HepG2 (cell line): ENCODE measurements around the gene MRPS11. TPM values are rescaled to one million over a fixed set of nuclear protein-coding genes. Genes with fewer than 3 reads are reported as not detected.

ENCODE experiments used
- ATAC-seq: fragments of 200-7000 bp; cut with Tn5 transposase; 3 replicates; pipeline ENCODE4 v1.9.1; 2020; ENCODE audit warnings: mild to moderate bottlenecking, moderate library complexity
- BruUV-seq: library from RNA; stranded (reverse); fragments of 400-500 nt; replicated peaks from 2 replicates; lab custom pipeline; 2021; lab: Mats Ljungman, UMichigan
- CTCF ChIA-PET: fragments of 300-600 bp; formaldehyde crosslinking; extraction: SDS; loops from one replicate; lab custom pipeline; 2021; ENCODE audit warnings: low total read pairs, inconsistent platforms, low intra/inter-chr PET ratio; lab: Yijun Ruan, JAX
- POLR2A ChIA-PET: fragments of 350-600 bp; sonication (Branson Sonifier 250); formaldehyde crosslinking; loops from one replicate; lab custom pipeline; 2020; ENCODE audit warnings: antibody characterized with exemption, inconsistent platforms; lab: Yijun Ruan, JAX
- DNase-seq: peaks from one replicate; pipeline ENCODE4 v3.0.0-alpha.2; 2015; ENCODE audit warnings: low spot score
- FAIRE-seq: peaks from 3 replicates; lab custom pipeline; 2011; peaks lifted over from hg19 to GRCh38; lab: Jason Lieb, UNC
- H2AFZ ChIP-seq: one replicate; pipeline ENCODE4 v1.6.1; 2011; ENCODE audit warnings: low read length, inconsistent platforms
- H3K27ac ChIP-seq: fragments of 300-600 bp; 3 replicates; pipeline ENCODE4 v1.8.0; 2011; ENCODE audit warnings: mixed run types, mild to moderate bottlenecking, mixed read lengths, low read length, inconsistent platforms; ENCODE audit not compliant: insufficient read depth; ENCODE audit errors: extremely low read length
- H3K27me3 ChIP-seq, 2 experiments: fragments of 200-600 bp in 1 of 2; 2 replicates in 1 of 2; 3 replicates in 1 of 2; pipeline versions ENCODE4 v1.6.0 to v1.8.0; 2011; ENCODE audit warnings: low read length in 2 of 2, mild to moderate bottlenecking in 2 of 2, moderate library complexity in 2 of 2, inconsistent platforms in 1 of 2; ENCODE audit not compliant: insufficient read depth in 2 of 2, control insufficient read depth in 1 of 2
- H3K36me3 ChIP-seq, 2 experiments: fragments of 200-600 bp in 1 of 2; replicated peaks in 1 of 2; 2 replicates in 1 of 2; 3 replicates in 1 of 2; pipeline versions ENCODE4 v1.5.1 to v1.8.0; 2011; ENCODE audit warnings: low read length in 2 of 2, inconsistent platforms in 1 of 2; ENCODE audit not compliant: insufficient read depth in 2 of 2, control insufficient read depth in 1 of 2
- H3K4me1 ChIP-seq: 2 replicates; pipeline ENCODE4 v1.5.1; 2012; ENCODE audit warnings: low read length, inconsistent platforms; ENCODE audit not compliant: insufficient read depth
- H3K4me2 ChIP-seq: 2 replicates; pipeline ENCODE4 v1.6.0; 2011; ENCODE audit warnings: low read depth, low read length, inconsistent platforms
- H3K4me3 ChIP-seq, 3 experiments: fragments of 200-600 bp in 1 of 3; sonication (generic), shearing (Covaris generic) in 1 of 3; replicated peaks in 1 of 3; 2 replicates each; pipeline ENCODE4 v1.5.1; 2011 to 2016; ENCODE audit warnings: low read length in 3 of 3, inconsistent platforms in 2 of 3, low read depth in 2 of 3, mild to moderate bottlenecking in 2 of 3, control low read depth in 1 of 3, mixed read lengths in 1 of 3; ENCODE audit not compliant: insufficient read depth in 1 of 3
- H3K79me2 ChIP-seq: one replicate; pipeline ENCODE4 v1.6.1; 2011; ENCODE audit warnings: low read length, inconsistent platforms; ENCODE audit not compliant: insufficient read depth
- H3K9ac ChIP-seq: 2 replicates; pipeline ENCODE4 v1.6.0; 2011; ENCODE audit warnings: mild to moderate bottlenecking, low read depth, low read length, inconsistent platforms; ENCODE audit not compliant: insufficient read depth
- H3K9me3 ChIP-seq: 2 replicates; pipeline ENCODE4 v1.5.1; 2012; ENCODE audit warnings: mild to moderate bottlenecking, low read length
- H4K20me1 ChIP-seq: 2 replicates; pipeline ENCODE4 v1.6.0; 2011; ENCODE audit warnings: inconsistent platforms, mild to moderate bottlenecking, low read length, moderate library complexity; ENCODE audit not compliant: insufficient read depth
- ADNP ChIP-seq: sonication (generic); formaldehyde crosslinking; IDR thresholded peaks from 2 replicates; pipeline ENCODE4 v1.4.0; 2020; ENCODE audit warnings: missing genetic modification reagents
- CBFB ChIP-seq: sonication (generic); formaldehyde crosslinking; IDR thresholded peaks from 2 replicates; pipeline ENCODE4 v1.4.0; 2020; ENCODE audit warnings: missing genetic modification reagents
- CCDC6 ChIP-seq: sonication (generic); formaldehyde crosslinking; IDR thresholded peaks from 2 replicates; pipeline ENCODE4 v1.8.1; 2022; ENCODE audit warnings: mild to moderate bottlenecking, missing genetic modification reagents, moderate library complexity
- FOXC1 ChIP-seq: sonication (generic); formaldehyde crosslinking; IDR thresholded peaks from 2 replicates; pipeline ENCODE4 v1.8.0; 2022; ENCODE audit warnings: mild to moderate bottlenecking, missing genetic modification reagents, borderline replicate concordance
- GABPB1 ChIP-seq: IDR thresholded peaks from 2 replicates; pipeline ENCODE4 v1.6.1; 2016; ENCODE audit warnings: mild to moderate bottlenecking, missing genetic modification reagents, moderate library complexity, missing compliant biosample characterization
- HNF4A ChIP-seq: sonication (generic); formaldehyde crosslinking; IDR thresholded peaks from 2 replicates; pipeline ENCODE4 v1.4.0; 2020; ENCODE audit warnings: missing genetic modification reagents
- HNRNPL ChIP-seq: fragments of 200-400 bp; formaldehyde crosslinking; IDR thresholded peaks from 2 replicates; pipeline ENCODE4 v1.6.1; 2017; ENCODE audit warnings: mild to moderate bottlenecking, low read depth, low read length
- ISL2 ChIP-seq: sonication (generic); formaldehyde crosslinking; IDR thresholded peaks from 2 replicates; pipeline ENCODE4 v1.5.0; 2020; ENCODE audit warnings: missing genetic modification reagents
- KLF13 ChIP-seq: sonication (generic); formaldehyde crosslinking; IDR thresholded peaks from 2 replicates; pipeline ENCODE4 v1.4.0; 2020; ENCODE audit warnings: mild to moderate bottlenecking, missing genetic modification reagents
- MYC ChIP-seq: sonication (generic); formaldehyde crosslinking; IDR thresholded peaks from 2 replicates; pipeline ENCODE4 v1.9.0; 2021; ENCODE audit warnings: missing genetic modification reagents, borderline replicate concordance
- MYNN ChIP-seq: sonication (generic); formaldehyde crosslinking; IDR thresholded peaks from 2 replicates; pipeline ENCODE4 v1.4.0; 2020; ENCODE audit warnings: mild to moderate bottlenecking, low read depth, missing genetic modification reagents
- RAD51 ChIP-seq: fragments of 450-650 bp; IDR thresholded peaks from 2 replicates; pipeline ENCODE4 v1.6.1; 2016; ENCODE audit warnings: borderline replicate concordance
- SIN3A ChIP-seq: IDR thresholded peaks from 2 replicates; pipeline ENCODE4 v1.6.1; 2011; ENCODE audit warnings: low read depth, mild to moderate bottlenecking, control low read depth, low read length, borderline replicate concordance
- TOPORS ChIP-seq: sonication (generic); formaldehyde crosslinking; IDR thresholded peaks from 2 replicates; pipeline ENCODE4 v1.8.0; 2023; ENCODE audit warnings: mild to moderate bottlenecking, missing genetic modification reagents
- ZBTB3 ChIP-seq: sonication (generic); formaldehyde crosslinking; IDR thresholded peaks from 2 replicates; pipeline ENCODE4 v1.4.0; 2020; ENCODE audit warnings: low read depth, mild to moderate bottlenecking, moderate library complexity, missing genetic modification reagents, borderline replicate concordance
- ZFP36L2 ChIP-seq: sonication (generic); formaldehyde crosslinking; IDR thresholded peaks from 2 replicates; pipeline ENCODE4 v1.4.0; 2020; ENCODE audit warnings: missing genetic modification reagents
- ZFX ChIP-seq: sonication (generic); formaldehyde crosslinking; IDR thresholded peaks from 2 replicates; pipeline ENCODE4 v1.4.0; 2020; ENCODE audit warnings: mild to moderate bottlenecking, low read depth, missing genetic modification reagents, moderate library complexity
- ZNF264 ChIP-seq: sonication (generic); formaldehyde crosslinking; IDR thresholded peaks from 2 replicates; pipeline ENCODE4 v1.4.0; 2020; ENCODE audit warnings: missing genetic modification reagents
- ZNF841 ChIP-seq: sonication (generic); formaldehyde crosslinking; IDR thresholded peaks from 2 replicates; pipeline ENCODE4 v1.8.1; 2023; ENCODE audit warnings: missing genetic modification reagents, borderline replicate concordance
- WGBS: methylation state at CpG from one replicate; pipeline ENCODE4 v1.1.6; 2017; ENCODE audit warnings: low lambda C conversion rate; 5-methylcytosine and 5-hydroxymethylcytosine counted together
- in situ Hi-C: cut with HindIII; loops from 2 replicates; pipeline ENCODE4 v1.10.0; 2017; ENCODE audit warnings: low pct_unique_long_range_greater_than_20kb; ENCODE audit not compliant: extremely low pct_ligation_motif_present
- intact Hi-C: fragments of 100-400 bp; cut with micrococcal nuclease; formaldehyde crosslinking; loops from one replicate; pipeline ENCODE4 v1.10.0; 2022; ENCODE audit not compliant: unreplicated experiment
- polyA plus RNA-seq, 8 experiments: library from polyadenylated mRNA; depleted of rRNA in 3 of 8; stranded (reverse) in 7 of 8; unstranded in 1 of 8; fragments of >200 nt; fragmentation: Illumina TruSeq in 4 of 8; extraction: Trizol in 4 of 8; gene quantifications; 2 replicates each; pipeline versions ENCODE4 v1.2.1 to v1.2.3, GENCODE V29; 2011 to 2016; ENCODE audit warnings: low read depth in 4 of 8, missing spikeins in 1 of 8, mixed read lengths in 1 of 8; ENCODE audit not compliant: insufficient read depth in 1 of 8
- total RNA-seq, 5 experiments: library from RNA; depleted of rRNA; stranded (reverse); fragments of >200 nt; fragmentation: Illumina TruSeq; extraction: Trizol; gene quantifications; 2 replicates each; pipeline ENCODE4 v1.2.3, GENCODE V29; 2016; ENCODE audit warnings: low read depth in 1 of 5
- TF ChIP-seq, protein P1 (sequence below): sonication (generic); formaldehyde crosslinking; IDR thresholded peaks from 2 replicates; pipeline ENCODE4 v1.4.0; 2020; ENCODE audit warnings: low read depth, mild to moderate bottlenecking, missing genetic modification reagents
- TF ChIP-seq, protein P2 (sequence below): sonication (generic); formaldehyde crosslinking; IDR thresholded peaks from 2 replicates; pipeline ENCODE4 v1.8.0; 2022; ENCODE audit warnings: mild to moderate bottlenecking, missing genetic modification reagents, moderate library complexity
- TF ChIP-seq, protein P3 (sequence below): sonication (generic); formaldehyde crosslinking; IDR thresholded peaks from 2 replicates; pipeline ENCODE4 v1.9.0; 2022; ENCODE audit warnings: low read depth, missing genetic modification reagents

The MRPS11 gene
- total and polyA plus RNA-seq, 2 of the 13 experiments (the other 11 are each of a cell fraction or from before 2014, with no cell fraction given): 50.1 to 72.7 TPM

DNA sequence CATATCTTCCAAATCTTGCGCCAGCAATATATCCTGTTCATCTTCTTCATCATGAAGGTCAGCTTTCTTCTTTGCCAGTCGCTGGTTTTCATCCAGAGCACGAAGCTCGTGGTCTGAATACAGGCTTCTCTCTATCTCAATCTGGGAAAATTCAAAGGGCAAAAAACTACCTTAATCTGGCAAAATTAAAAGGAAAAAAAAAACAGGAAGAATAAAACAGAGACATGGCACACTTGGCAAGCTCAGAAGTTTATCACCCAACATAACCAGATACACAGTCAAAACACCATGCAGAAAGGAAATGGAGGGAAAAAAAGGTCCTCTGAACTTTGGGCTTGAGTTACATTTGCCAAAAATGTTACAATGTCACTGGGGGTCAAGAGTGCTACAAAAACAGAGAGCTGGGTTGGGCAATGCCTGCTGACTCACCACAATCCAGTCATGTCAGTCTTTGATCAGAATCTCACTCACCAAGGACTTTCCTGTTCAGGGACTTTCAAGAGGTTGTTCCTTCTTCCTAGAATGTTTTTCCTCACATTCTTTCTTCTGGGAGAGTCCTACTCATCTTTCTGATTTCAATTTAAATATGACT is 1.8 kb upstream of the MRPS11 start:
- Histone ChIP-seq H3K79me2 (peaks cover 54% of the 10 kb centered on the region), H3K4me1 (peaks cover 55% of the 10 kb centered on the region), H3K9me3 (no peaks in the 10 kb centered on the region), H2AFZ (no peak overlapping the region), H3K9ac (peak overlapping the region; percentile 89), H4K20me1 (no peaks in the 10 kb centered on the region), H3K4me3 (peak overlapping the region; percentile 86 to 98 (median 91); a peak in 5 of 6 replicates), H3K36me3 (peaks cover 2 to 37% of the 10 kb centered on the region in 2 experiments; a peak in 4 of 5 replicates), H3K27me3 (peaks cover 0 to 3% of the 10 kb centered on the region in 2 experiments; a peak in 1 of 5 replicates), H3K27ac (peak overlapping the region; percentile 91), H3K4me2 (peak overlapping the region; percentile 88)
- peak; percentile 93 for DNase-seq
- peak; percentile 94 for FAIRE-seq
- 94% methylated on average over 4 of the region's 4 CpGs for WGBS
- in situ Hi-C loops (loop anchor here (5.0 kb wide), 1 partner anchor 152 kb away; no protein-coding TSS in a partner anchor), intact Hi-C loops (loop anchor here (2.0 kb wide), 1 partner anchor 149 kb away; no protein-coding TSS in a partner anchor)
- BruUV-seq: no TSS peak
- ChIA-PET CTCF (no interaction called here), POLR2A (interaction anchor here (1.1 to 5.5 kb wide), 6 partner anchors 9 to 156 kb away, joined by 3 to 64 read pairs (median 12); partner anchors contain the start of gene AEN)
- ATAC-seq: peak; percentile 66
- TF ChIP-seq ISL2 (peak; percentile 81), MYNN (CRISPR knock-in tag) (no peak), RAD51 (no peak), CBFB (CRISPR knock-in tag) (0 out of 2 replicates have a peak, but pooled peaks have one; percentile 28), KLF13 (CRISPR knock-in tag) (no peak), GABPB1 (CRISPR knock-in tag) (peak; percentile 49), CCDC6 (CRISPR knock-in tag) (peak; percentile 49; the same call in 1 of the 2 replicates), TOPORS (CRISPR knock-in tag) (no peak), ZNF841 (CRISPR knock-in tag) (no peak), MYC (CRISPR knock-in tag) (no peak), ZNF264 (CRISPR knock-in tag) (peak; percentile 81), ZBTB3 (CRISPR knock-in tag) (peak; percentile 53; the same call in 1 of the 2 replicates), HNRNPL (no peak), SIN3A (peak; percentile 36; the same call in 1 of the 2 replicates), FOXC1 (no peak), ZFX (CRISPR knock-in tag) (no peak), ADNP (CRISPR knock-in tag) (no peak), HNF4A (CRISPR knock-in tag) (peak; percentile 98), ZFP36L2 (CRISPR knock-in tag) (no peak)
- TF ChIP-seq, protein P1, sequence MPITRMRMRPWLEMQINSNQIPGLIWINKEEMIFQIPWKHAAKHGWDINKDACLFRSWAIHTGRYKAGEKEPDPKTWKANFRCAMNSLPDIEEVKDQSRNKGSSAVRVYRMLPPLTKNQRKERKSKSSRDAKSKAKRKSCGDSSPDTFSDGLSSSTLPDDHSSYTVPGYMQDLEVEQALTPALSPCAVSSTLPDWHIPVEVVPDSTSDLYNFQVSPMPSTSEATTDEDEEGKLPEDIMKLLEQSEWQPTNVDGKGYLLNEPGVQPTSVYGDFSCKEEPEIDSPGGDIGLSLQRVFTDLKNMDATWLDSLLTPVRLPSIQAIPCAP (CRISPR knock-in tag): no peak
- TF ChIP-seq, protein P2, sequence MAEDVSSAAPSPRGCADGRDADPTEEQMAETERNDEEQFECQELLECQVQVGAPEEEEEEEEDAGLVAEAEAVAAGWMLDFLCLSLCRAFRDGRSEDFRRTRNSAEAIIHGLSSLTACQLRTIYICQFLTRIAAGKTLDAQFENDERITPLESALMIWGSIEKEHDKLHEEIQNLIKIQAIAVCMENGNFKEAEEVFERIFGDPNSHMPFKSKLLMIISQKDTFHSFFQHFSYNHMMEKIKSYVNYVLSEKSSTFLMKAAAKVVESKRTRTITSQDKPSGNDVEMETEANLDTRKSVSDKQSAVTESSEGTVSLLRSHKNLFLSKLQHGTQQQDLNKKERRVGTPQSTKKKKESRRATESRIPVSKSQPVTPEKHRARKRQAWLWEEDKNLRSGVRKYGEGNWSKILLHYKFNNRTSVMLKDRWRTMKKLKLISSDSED (CRISPR knock-in tag): no peak
- TF ChIP-seq, protein P3, sequence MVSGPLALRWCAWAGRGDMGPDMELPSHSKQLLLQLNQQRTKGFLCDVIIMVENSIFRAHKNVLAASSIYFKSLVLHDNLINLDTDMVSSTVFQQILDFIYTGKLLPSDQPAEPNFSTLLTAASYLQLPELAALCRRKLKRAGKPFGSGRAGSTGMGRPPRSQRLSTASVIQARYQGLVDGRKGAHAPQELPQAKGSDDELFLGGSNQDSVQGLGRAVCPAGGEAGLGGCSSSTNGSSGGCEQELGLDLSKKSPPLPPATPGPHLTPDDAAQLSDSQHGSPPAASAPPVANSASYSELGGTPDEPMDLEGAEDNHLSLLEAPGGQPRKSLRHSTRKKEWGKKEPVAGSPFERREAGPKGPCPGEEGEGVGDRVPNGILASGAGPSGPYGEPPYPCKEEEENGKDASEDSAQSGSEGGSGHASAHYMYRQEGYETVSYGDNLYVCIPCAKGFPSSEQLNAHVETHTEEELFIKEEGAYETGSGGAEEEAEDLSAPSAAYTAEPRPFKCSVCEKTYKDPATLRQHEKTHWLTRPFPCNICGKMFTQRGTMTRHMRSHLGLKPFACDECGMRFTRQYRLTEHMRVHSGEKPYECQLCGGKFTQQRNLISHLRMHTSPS (CRISPR knock-in tag): no peak
